Sigmoid colon (tissue), 4 donors: ENCODE results near the gene POC1B.

Experiments used
- CTCF ChIP-seq, 4 experiments: fragments of 450-650 bp in 3 of 4; fragments of 200-600 bp in 1 of 4; IDR thresholded peaks; one replicate each; pipeline ENCODE4 v1.5.1; 2016 to 2019; ENCODE audit warnings: antibody characterized with exemption in 4 of 4, mild to moderate bottlenecking in 3 of 4, moderate library complexity in 2 of 4
- POLR2A ChIP-seq, 2 donors: fragments of 450-650 bp; IDR thresholded peaks; one replicate each; pipeline ENCODE4 v1.6.1; 2016; ENCODE audit warnings: antibody characterized with exemption in 2 of 2, mild to moderate bottlenecking in 2 of 2, moderate library complexity in 2 of 2
- POLR2AphosphoS5 ChIP-seq, 4 donors: sonication (generic); formaldehyde crosslinking; IDR thresholded peaks; one replicate each; pipeline ENCODE4 v1.6.1; 2017; ENCODE audit warnings: antibody characterized with exemption in 4 of 4

GRCh38 chr12:89546151-89546550 lies 20.3 kb upstream of the POC1B start:
- no peak for TF ChIP-seq CTCF (IDR thresholded peaks at IDR 0.05)
- TF ChIP-seq POLR2A (IDR thresholded peaks at IDR 0.05) = no peak
- no peak for TF ChIP-seq POLR2AphosphoS5 (IDR thresholded peaks at IDR 0.05)
